ENCODE data around the gene RYR2.

GRCh38 chr1:237873487-237874211 is 831.7 kb downstream of the RYR2 start:
- no peak for TF ChIP-seq EZH2 (IDR thresholded peaks at IDR 0.05; ENCODE audit: insufficient read depth, poor library complexity, severe bottlenecking)
- TF ChIP-seq EZH2phosphoT487 (IDR thresholded peaks at IDR 0.05; ENCODE audit: insufficient read depth, low read depth) = no peak
